GM12878 (cell line): ENCODE measurements around the gene TBRG4. TPM values are rescaled to one million over a fixed set of nuclear protein-coding genes. Genes with fewer than 3 reads are reported as not detected.

Experiments used
- ATAC-seq: fragments of 200-7000 bp; cut with Tn5 transposase; 3 replicates; pipeline ENCODE4 v1.9.1; 2020; ENCODE audit warnings: mild to moderate bottlenecking, moderate library complexity
- BruUV-seq: library from RNA; stranded (reverse); fragments of 400-500 nt; replicated peaks from 2 replicates; lab custom pipeline; 2021; lab: Mats Ljungman, UMichigan
- CTCF ChIA-PET: fragments of 300-600 bp; sonication (Branson Sonifier 250); formaldehyde crosslinking; extraction: SDS; loops from one replicate; lab custom pipeline; 2021; ENCODE audit warnings: inconsistent platforms; lab: Yijun Ruan, JAX
- POLR2A ChIA-PET: fragments of 350-600 bp; formaldehyde crosslinking; extraction: SDS; loops from one replicate; lab custom pipeline; 2021; ENCODE audit warnings: inconsistent platforms; lab: Charles Lee
- RAD21 ChIA-PET: fragments of 300-600 bp; sonication (Branson Sonifier 250); formaldehyde crosslinking; loops from one replicate; lab custom pipeline; 2023; ENCODE audit warnings: antibody characterized with exemption; ENCODE audit not compliant: unreplicated experiment; lab: Charles Lee
- SMC1A ChIA-PET: fragments of 300-600 bp; sonication (Branson Sonifier 250); formaldehyde crosslinking; loops from one replicate; lab custom pipeline; 2023; ENCODE audit not compliant: unreplicated experiment, uncharacterized antibody; lab: Charles Lee
- DNase-seq: peaks from one replicate; pipeline ENCODE4 v3.0.0-alpha.2; 2011; ENCODE audit warnings: low read depth, low spot score
- FAIRE-seq: peaks from 3 replicates; lab custom pipeline; 2011; peaks lifted over from hg19 to GRCh38; lab: Jason Lieb, UNC
- H2AFZ ChIP-seq: 2 replicates; pipeline ENCODE4 v1.6.0; 2011; ENCODE audit warnings: low read depth, low read length, control low read depth; ENCODE audit not compliant: control insufficient read depth
- H3K27ac ChIP-seq: 2 replicates; pipeline ENCODE4 v1.5.1; 2011; ENCODE audit warnings: control low read depth; ENCODE audit not compliant: control insufficient read depth, insufficient read depth
- H3K27me3 ChIP-seq, 2 experiments: replicated peaks in 1 of 2; 2 replicates each; pipeline versions ENCODE4 v1.6.0 to v1.6.1; 2011; ENCODE audit warnings: low read length in 1 of 2; ENCODE audit not compliant: control insufficient read depth in 2 of 2, insufficient read depth in 2 of 2
- H3K36me3 ChIP-seq, 2 experiments: 2 replicates each; pipeline ENCODE4 v1.5.1; 2011; ENCODE audit warnings: low read length in 1 of 2; ENCODE audit not compliant: control insufficient read depth in 2 of 2, insufficient read depth in 2 of 2
- H3K4me1 ChIP-seq: 2 replicates; pipeline ENCODE4 v1.6.1; 2011; ENCODE audit warnings: mild to moderate bottlenecking, low read length, moderate library complexity, mixed read lengths; ENCODE audit not compliant: control insufficient read depth, insufficient read depth
- H3K4me2 ChIP-seq: 2 replicates; pipeline ENCODE4 v1.6.0; 2011; ENCODE audit warnings: control low read depth; ENCODE audit not compliant: control insufficient read depth, insufficient read depth
- H3K4me3 ChIP-seq: fragments of 200-600 bp; sonication (generic); 2 replicates; pipeline ENCODE4 v1.5.1; 2016
- H3K79me2 ChIP-seq: 2 replicates; pipeline ENCODE4 v1.6.0; 2011; ENCODE audit warnings: low read length; ENCODE audit not compliant: control insufficient read depth, insufficient read depth
- H3K9ac ChIP-seq: 2 replicates; pipeline ENCODE4 v1.8.0; 2011; ENCODE audit warnings: low read length, control low read depth, mixed read lengths; ENCODE audit not compliant: control insufficient read depth, insufficient read depth
- H3K9me3 ChIP-seq: replicated peaks from 3 replicates; pipeline ENCODE4 v1.5.1; 2011; ENCODE audit warnings: mild to moderate bottlenecking, low read length; ENCODE audit not compliant: control insufficient read depth, insufficient read depth
- H4K20me1 ChIP-seq: 2 replicates; pipeline ENCODE4 v1.6.0; 2011; ENCODE audit not compliant: control insufficient read depth, insufficient read depth
- CBX5 ChIP-seq: sonication (generic); IDR thresholded peaks from 2 replicates; pipeline ENCODE4 v1.6.1; 2016; ENCODE audit warnings: low read depth, moderate library complexity, mild to moderate bottlenecking, inconsistent platforms
- CREB1 ChIP-seq: IDR thresholded peaks from 2 replicates; pipeline ENCODE4 v1.6.1; 2012; ENCODE audit warnings: low read depth, mild to moderate bottlenecking, inconsistent platforms
- GABPA ChIP-seq: IDR thresholded peaks from 2 replicates; pipeline ENCODE4 v1.6.1; 2014; ENCODE audit warnings: antibody characterized with exemption, low read depth, mild to moderate bottlenecking, inconsistent platforms
- HDAC6 ChIP-seq: fragments of 200-600 bp; sonication (generic); IDR thresholded peaks from one replicate; pipeline ENCODE4 v1.8.0; 2017; ENCODE audit warnings: antibody characterized with exemption; ENCODE audit not compliant: unreplicated experiment
- POLR2AphosphoS5 ChIP-seq: IDR thresholded peaks from 2 replicates; pipeline ENCODE4 v1.6.1; 2011; ENCODE audit warnings: mild to moderate bottlenecking, low read length, inconsistent platforms
- SREBF2 ChIP-seq: IDR thresholded peaks from 2 replicates; pipeline ENCODE4 v1.6.1; 2012; ENCODE audit warnings: mild to moderate bottlenecking, low read length
- TARDBP ChIP-seq: IDR thresholded peaks from 2 replicates; pipeline ENCODE4 v1.6.1; 2016; ENCODE audit warnings: borderline replicate concordance
- WRNIP1 ChIP-seq: IDR thresholded peaks from 2 replicates; pipeline ENCODE4 v1.6.1; 2011; ENCODE audit warnings: low read depth, low read length, improper control_type of control experiment, borderline replicate concordance
- WGBS: methylation state at CpG from one replicate; pipeline ENCODE4 v1.1.6; 2016; ENCODE audit warnings: low lambda C conversion rate; ENCODE audit not compliant: insufficient replicate concordance, insufficient coverage; ENCODE audit errors: missing lambda C conversion rate; 5-methylcytosine and 5-hydroxymethylcytosine counted together
- in situ Hi-C: fragments of 300-500 bp; cut with MboI; formaldehyde crosslinking; loops from 9 replicates; pipeline ENCODE4 v1.14.3; 2018; ENCODE audit warnings: mixed read lengths
- intact Hi-C: fragments of 100-400 bp; cut with micrococcal nuclease; formaldehyde crosslinking; loops from one replicate; pipeline ENCODE4 v1.14.2; 2022; ENCODE audit not compliant: unreplicated experiment
- polyA plus RNA-seq, 11 experiments: library from polyadenylated mRNA; depleted of rRNA in 4 of 11; unstranded in 6 of 11; stranded (reverse) in 5 of 11; fragments of >200 nt; fragmentation: Nextera tagmentation in 4 of 11; fragmentation: Illumina TruSeq in 1 of 11; extraction: Ambion mirVana in 4 of 11; extraction: Trizol in 1 of 11; gene quantifications; 1 replicate in 1 of 11; 2 replicates in 10 of 11; pipeline versions ENCODE4 v1.2.1 to v1.2.3, GENCODE V29; 2011 to 2016; ENCODE audit warnings: inconsistent platforms in 2 of 11, missing spikeins in 2 of 11, low read depth in 1 of 11
- total RNA-seq, 4 experiments: library from RNA; depleted of rRNA in 3 of 4; stranded (reverse); fragments of >200 nt in 3 of 4; fragmentation: Illumina TruSeq in 1 of 4; extraction: Trizol in 1 of 4; gene quantifications; 2 replicates each; pipeline versions ENCODE4 v1.2.1 to v1.2.3, GENCODE V29; 2013 to 2021
- TF ChIP-seq, protein P1 (sequence below): fragments of 450-650 bp; formaldehyde crosslinking; IDR thresholded peaks from 2 replicates; pipeline ENCODE4 v1.5.0; 2022; ENCODE audit warnings: mild to moderate bottlenecking, missing genetic modification characterization
- TF ChIP-seq, protein P2 (sequence below): IDR thresholded peaks from 2 replicates; pipeline ENCODE4 v1.6.1; 2012; ENCODE audit warnings: low read depth, low read length, improper control_type of control experiment
- TF ChIP-seq, protein P3 (sequence below): IDR thresholded peaks from 2 replicates; pipeline ENCODE4 v1.6.1; 2012; ENCODE audit warnings: low read depth, low read length, improper control_type of control experiment

TBRG4 gene
- total and polyA plus RNA-seq, 10 of the 15 experiments (the other 5 are each of a cell fraction or from before 2014, with no cell fraction given): 8.4 to 130 (median 118) TPM

DNA sequence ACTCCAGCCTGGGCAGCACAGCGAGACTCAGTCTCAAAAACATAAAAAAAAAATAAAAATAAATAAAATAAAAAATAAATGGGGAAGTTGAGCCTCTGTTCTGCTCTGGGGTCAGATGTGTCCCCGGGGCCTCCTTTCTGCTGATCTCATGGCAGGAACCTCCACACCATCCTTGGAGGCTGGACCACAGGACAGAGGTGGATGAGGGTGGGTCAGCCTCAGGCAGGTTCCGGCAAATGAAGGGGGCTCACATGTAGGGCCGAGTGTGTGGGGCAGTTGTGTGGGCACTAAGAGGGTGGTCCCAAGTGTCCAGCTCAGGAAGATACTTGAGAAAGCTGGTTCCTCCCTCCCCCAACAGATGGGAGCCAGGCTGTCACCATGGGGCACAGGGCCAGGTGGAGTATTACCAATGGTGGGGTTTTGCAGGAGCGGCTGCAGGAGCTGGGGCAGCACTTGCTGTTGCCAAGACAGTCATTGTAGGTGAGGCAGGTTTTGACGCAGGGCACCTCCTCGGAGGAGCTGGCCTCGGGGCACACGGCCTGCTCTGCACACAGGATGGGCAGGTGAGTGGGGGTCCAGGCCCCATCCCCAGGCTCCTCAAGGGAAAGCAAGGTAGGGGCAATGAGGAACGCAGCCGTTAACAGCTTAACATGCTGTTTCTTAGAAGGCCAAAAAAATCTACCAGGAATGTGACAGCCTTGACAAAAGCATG lies 13.9 kb upstream of the TBRG4 start:
- Histone ChIP-seq H3K4me1 (peaks cover 5% of the 10 kb centered on the region), H2AFZ (no peak overlapping the region), H3K27ac (no peak overlapping the region), H3K27me3 (no peaks in the 10 kb centered on the region), H4K20me1 (no peaks in the 10 kb centered on the region), H3K36me3 (no peaks in the 10 kb centered on the region), H3K79me2 (no peaks in the 10 kb centered on the region), H3K4me2 (no peak overlapping the region), H3K9ac (no peak overlapping the region), H3K4me3 (no peak overlapping the region), H3K9me3 (no peaks in the 10 kb centered on the region)
- TF ChIP-seq TARDBP (no peak), CBX5 (no peak), GABPA (no peak), SREBF2 (no peak), WRNIP1 (no peak), POLR2AphosphoS5 (no peak), HDAC6 (no peak), CREB1 (no peak)
- TF ChIP-seq, protein P1, sequence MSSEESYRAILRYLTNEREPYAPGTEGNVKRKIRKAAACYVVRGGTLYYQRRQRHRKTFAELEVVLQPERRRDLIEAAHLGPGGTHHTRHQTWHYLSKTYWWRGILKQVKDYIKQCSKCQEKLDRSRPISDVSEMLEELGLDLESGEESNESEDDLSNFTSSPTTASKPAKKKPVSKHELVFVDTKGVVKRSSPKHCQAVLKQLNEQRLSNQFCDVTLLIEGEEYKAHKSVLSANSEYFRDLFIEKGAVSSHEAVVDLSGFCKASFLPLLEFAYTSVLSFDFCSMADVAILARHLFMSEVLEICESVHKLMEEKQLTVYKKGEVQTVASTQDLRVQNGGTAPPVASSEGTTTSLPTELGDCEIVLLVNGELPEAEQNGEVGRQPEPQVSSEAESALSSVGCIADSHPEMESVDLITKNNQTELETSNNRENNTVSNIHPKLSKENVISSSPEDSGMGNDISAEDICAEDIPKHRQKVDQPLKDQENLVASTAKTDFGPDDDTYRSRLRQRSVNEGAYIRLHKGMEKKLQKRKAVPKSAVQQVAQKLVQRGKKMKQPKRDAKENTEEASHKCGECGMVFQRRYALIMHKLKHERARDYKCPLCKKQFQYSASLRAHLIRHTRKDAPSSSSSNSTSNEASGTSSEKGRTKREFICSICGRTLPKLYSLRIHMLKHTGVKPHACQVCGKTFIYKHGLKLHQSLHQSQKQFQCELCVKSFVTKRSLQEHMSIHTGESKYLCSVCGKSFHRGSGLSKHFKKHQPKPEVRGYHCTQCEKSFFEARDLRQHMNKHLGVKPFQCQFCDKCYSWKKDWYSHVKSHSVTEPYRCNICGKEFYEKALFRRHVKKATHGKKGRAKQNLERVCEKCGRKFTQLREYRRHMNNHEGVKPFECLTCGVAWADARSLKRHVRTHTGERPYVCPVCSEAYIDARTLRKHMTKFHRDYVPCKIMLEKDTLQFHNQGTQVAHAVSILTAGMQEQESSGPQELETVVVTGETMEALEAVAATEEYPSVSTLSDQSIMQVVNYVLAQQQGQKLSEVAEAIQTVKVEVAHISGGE: no peak
- TF ChIP-seq, protein P2, sequence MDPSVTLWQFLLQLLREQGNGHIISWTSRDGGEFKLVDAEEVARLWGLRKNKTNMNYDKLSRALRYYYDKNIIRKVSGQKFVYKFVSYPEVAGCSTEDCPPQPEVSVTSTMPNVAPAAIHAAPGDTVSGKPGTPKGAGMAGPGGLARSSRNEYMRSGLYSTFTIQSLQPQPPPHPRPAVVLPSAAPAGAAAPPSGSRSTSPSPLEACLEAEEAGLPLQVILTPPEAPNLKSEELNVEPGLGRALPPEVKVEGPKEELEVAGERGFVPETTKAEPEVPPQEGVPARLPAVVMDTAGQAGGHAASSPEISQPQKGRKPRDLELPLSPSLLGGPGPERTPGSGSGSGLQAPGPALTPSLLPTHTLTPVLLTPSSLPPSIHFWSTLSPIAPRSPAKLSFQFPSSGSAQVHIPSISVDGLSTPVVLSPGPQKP: no peak
- TF ChIP-seq, protein P3, sequence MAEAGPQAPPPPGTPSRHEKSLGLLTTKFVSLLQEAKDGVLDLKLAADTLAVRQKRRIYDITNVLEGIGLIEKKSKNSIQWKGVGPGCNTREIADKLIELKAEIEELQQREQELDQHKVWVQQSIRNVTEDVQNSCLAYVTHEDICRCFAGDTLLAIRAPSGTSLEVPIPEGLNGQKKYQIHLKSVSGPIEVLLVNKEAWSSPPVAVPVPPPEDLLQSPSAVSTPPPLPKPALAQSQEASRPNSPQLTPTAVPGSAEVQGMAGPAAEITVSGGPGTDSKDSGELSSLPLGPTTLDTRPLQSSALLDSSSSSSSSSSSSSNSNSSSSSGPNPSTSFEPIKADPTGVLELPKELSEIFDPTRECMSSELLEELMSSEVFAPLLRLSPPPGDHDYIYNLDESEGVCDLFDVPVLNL: no peak
- ChIA-PET RAD21 (interaction anchor here (1.3 kb wide), 1 partner anchor 11 kb away, joined by 4 read pairs; no protein-coding TSS in a partner anchor), CTCF (interaction anchor here (2.3 kb wide), 1 partner anchor 152 kb away, joined by 9 read pairs; no protein-coding TSS in a partner anchor), SMC1A (no interaction called here), POLR2A (interaction anchor here (0.5 kb wide), 1 partner anchor 13 kb away, joined by 3 read pairs; no protein-coding TSS in a partner anchor)
- DNase-seq: no peak
- ATAC-seq: no peak
- WGBS: 73% methylated on average over 11 of the region's 11 CpGs
- FAIRE-seq: no peak
- in situ Hi-C loops (no loop called here), intact Hi-C loops (no loop called here)
- no TSS peak for BruUV-seq
